ENCODE measurements around the gene MCTP1. TPM values are rescaled to one million over a fixed set of nuclear protein-coding genes. Genes with fewer than 3 reads are reported as not detected.

The MCTP1 gene
- total and polyA plus RNA-seq, 2 of the 8 experiments (the other 6 are each of a cell fraction or from before 2014, with no cell fraction given) = 0.56 to 3.4 TPM

DNA sequence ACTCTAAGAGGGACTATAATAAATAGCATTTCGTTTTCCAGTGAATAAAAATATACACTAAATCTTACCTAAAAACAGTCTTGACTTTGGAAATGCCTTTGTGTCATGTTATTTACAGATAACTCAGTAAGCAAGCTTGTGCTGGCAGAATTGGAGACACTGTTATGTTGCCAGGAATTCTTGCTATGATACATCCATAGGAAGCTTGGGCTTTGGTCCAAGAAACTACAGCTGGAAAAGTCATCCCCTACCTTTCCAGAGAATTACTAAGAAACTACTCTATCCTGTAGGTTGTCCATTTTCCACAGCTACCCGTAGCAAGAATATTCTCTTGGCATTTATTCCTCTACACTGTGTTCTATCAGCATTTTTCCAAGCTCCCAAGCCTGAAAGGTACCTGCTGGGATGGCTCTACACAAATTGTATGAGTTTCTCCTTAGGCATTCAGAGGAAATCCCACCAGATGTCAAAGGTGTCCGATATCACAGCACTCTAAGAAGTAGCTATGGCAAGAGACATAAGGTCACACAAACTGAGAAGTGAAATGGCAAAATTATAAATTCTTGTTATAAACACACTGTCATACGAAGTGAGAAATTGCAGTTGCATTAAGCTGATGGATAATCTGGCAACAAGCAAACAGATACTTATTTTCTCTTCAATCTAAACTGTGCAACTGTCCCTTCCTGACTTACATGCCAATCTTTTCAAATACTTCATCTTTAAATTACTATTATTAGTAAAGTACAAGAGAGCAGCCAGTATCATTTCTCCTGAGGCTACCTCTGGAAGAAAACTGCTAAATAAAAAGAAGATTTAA, 68.5 kb downstream of the MCTP1 start:
- Histone ChIP-seq H4K5ac (ENCODE audit: insufficient read length, low read depth, low read length) (no peak overlapping the region), H3K4me1 (replicated peaks in 1 of 4; ENCODE audit: control insufficient read depth in 3 of 4, insufficient read depth in 4 of 4, low read length in 3 of 4) (peaks cover 0 to 3% (median 0%) of the 10 kb centered on the region in 4 experiments; a peak in 1 of 7 replicates), H3K36me3 (ENCODE audit: control insufficient read depth in 2 of 4, insufficient read depth in 4 of 4, low read length in 3 of 4) (no peaks in the 10 kb centered on the region), H2BK15ac (ENCODE audit: low read length) (no peak overlapping the region), H3K23me2 (ENCODE audit: low read depth, low read length) (no peaks in the 10 kb centered on the region), H2BK5ac (ENCODE audit: low read depth, low read length) (no peak overlapping the region), H4K91ac (replicated peaks; ENCODE audit: insufficient read length, low read length) (no peak overlapping the region), H3K27me3 (replicated peaks in 1 of 4; ENCODE audit: control insufficient read depth in 3 of 4, extremely low read depth in 1 of 4, insufficient read depth in 3 of 4, low read length in 3 of 4) (no peaks in the 10 kb centered on the region), H3K18ac (ENCODE audit: extremely low read depth, low read length) (no peak overlapping the region), H3K27ac (ENCODE audit: low read depth, low read length) (no peak overlapping the region), H3K4me2 (ENCODE audit: insufficient read depth in 1 of 2, low read depth in 2 of 2, low read length in 2 of 2) (no peak overlapping the region), H3K14ac (ENCODE audit: insufficient read length) (no peak overlapping the region), H2BK20ac (ENCODE audit: low read length) (no peak overlapping the region), H4K8ac (ENCODE audit: extremely low read depth, insufficient read depth, low read length) (no peak overlapping the region), H2AK5ac (ENCODE audit: low read depth, low read length) (no peak overlapping the region), H3K4me3 (ENCODE audit: extremely low read depth in 1 of 4, insufficient read depth in 2 of 4, low read depth in 3 of 4, low read length in 4 of 4) (no peak overlapping the region), H3K23ac (ENCODE audit: insufficient read length) (no peak overlapping the region), H3K9ac (replicated peaks in 1 of 4; ENCODE audit: extremely low read depth in 1 of 4, low read depth in 3 of 4, low read length in 3 of 4) (no peak overlapping the region), H3K56ac (replicated peaks; ENCODE audit: insufficient read length, low read depth, low read length) (no peak overlapping the region), H3K79me2 (ENCODE audit: control insufficient read depth in 1 of 2, insufficient read depth in 2 of 2, low read length in 2 of 2) (no peaks in the 10 kb centered on the region), H3K9me3 (ENCODE audit: insufficient read depth in 2 of 2, low read depth in 1 of 2, low read length in 1 of 2) (no peaks in the 10 kb centered on the region), H4K20me1 (replicated peaks in 1 of 2; ENCODE audit: control insufficient read depth in 1 of 2, insufficient read depth in 2 of 2, low read length in 2 of 2) (no peaks in the 10 kb centered on the region), H2AFZ (ENCODE audit: low read length) (no peak overlapping the region), H2BK120ac (replicated peaks; ENCODE audit: low read depth, low read length) (no peak overlapping the region), H3K79me1 (ENCODE audit: low read depth, low read length) (no peaks in the 10 kb centered on the region), H2BK12ac (ENCODE audit: low read depth, low read length) (no peak overlapping the region), H3K4ac (replicated peaks; ENCODE audit: insufficient read length, low read depth, low read length) (no peak overlapping the region)
- ChIA-PET POLR2A (ENCODE audit: partially characterized antibody) (no interaction called here), CTCF (ENCODE audit: partially characterized antibody) (interaction anchor here (0.6 kb wide), 1 partner anchor 472 kb away, joined by 3 read pairs; no protein-coding TSS in a partner anchor)
- 91% methylated on average over 4 of the region's 4 CpGs; no CpG with 5 or more reads in 1 of the 2 experiments for WGBS, 2 experiments (ENCODE audit: extremely low coverage in 1 of 2, insufficient coverage in 1 of 2, insufficient read length in 1 of 2, insufficient replicate concordance in 2 of 2, low coverage in 1 of 2, low lambda C conversion rate in 2 of 2, missing lambda C conversion rate in 1 of 2)
- DNase-seq (ENCODE audit: low read depth in 1 of 2, low spot score in 2 of 2) (no peak), FAIRE-seq (no peak)

Data from H1 (cell line).